ENCODE results near the gene KCNIP3.
A peak's percentile ranks its signal among the peaks of the same experiment; 100 is the strongest.

KCNIP3 gene

DNA sequence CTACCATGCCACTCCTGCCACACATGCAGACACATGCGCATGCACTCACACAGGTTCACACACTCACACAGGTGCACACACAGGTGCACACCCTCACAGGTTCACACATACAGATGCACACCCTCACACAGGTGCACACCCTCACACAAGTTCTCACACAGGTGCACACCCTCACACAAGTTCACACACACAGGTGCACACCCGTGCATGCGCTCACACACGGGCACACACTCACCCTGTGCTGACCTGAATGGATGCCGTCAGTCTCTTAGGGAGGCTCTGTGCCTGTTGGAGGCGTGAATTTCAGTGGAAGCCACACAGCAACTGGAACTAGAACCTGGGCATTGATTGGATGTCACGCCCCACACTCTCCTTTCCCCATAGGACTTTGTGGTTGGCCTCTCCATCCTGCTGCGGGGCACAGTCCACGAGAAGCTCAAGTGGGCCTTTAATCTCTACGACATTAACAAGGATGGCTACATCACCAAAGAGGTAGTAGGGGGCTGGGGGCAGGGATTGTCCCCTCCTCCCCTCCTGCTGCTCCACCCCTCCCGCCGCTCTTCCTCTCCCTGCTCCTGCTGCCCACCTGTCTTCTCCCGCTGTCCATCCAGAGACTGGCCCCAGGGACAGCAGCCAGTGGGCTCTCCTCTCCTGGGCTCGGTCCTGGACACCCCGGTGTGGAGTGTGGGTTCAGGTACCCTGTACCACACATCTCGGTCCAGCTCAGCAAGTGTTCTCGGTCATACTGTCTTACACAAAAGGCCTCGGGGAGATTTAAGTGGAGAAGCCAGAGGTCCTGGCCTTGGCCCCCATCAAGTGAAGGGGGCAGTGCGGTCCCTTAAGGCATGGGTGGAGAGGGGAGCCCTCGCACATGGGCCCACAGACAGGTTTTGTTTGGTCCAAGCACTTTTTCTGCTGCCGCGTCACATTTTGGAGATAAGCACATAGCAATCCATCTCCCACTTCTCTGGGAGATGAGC is 84.4 kb downstream of the KCNIP3 start:
- Histone ChIP-seq H2BK5ac (ENCODE audit: low read length) (no peak overlapping the region), H3K18ac (ENCODE audit: low read length) (no peak overlapping the region), H3K27ac (ENCODE audit: low read depth, low read length) (no peak overlapping the region), H3K4me1 (ENCODE audit: control insufficient read depth, low read depth, low read length) (no peaks in the 10 kb centered on the region), H3K27me3 (ENCODE audit: insufficient read depth, low read length, poor library complexity) (no peaks in the 10 kb centered on the region), H2BK15ac (replicated peaks; ENCODE audit: low read depth) (no peak overlapping the region), H3K56ac (ENCODE audit: low read length) (no peak overlapping the region), H3K4me2 (ENCODE audit: low read length) (no peak overlapping the region), H3K79me2 (ENCODE audit: control insufficient read depth, insufficient read depth, low read length) (no peaks in the 10 kb centered on the region), H2BK120ac (ENCODE audit: low read depth, low read length) (no peak overlapping the region), H3K79me1 (ENCODE audit: low read length) (no peaks in the 10 kb centered on the region), H3K9ac (ENCODE audit: low read length) (no peak overlapping the region), H3K36me3 (ENCODE audit: control insufficient read depth, insufficient read depth, low read length) (no peaks in the 10 kb centered on the region), H4K8ac (ENCODE audit: low read depth, low read length) (no peak overlapping the region), H3K4me3 (ENCODE audit: low read length) (no peak overlapping the region), H3K23ac (ENCODE audit: low read length) (no peak overlapping the region), H4K5ac (ENCODE audit: low read length) (no peak overlapping the region), H3K4ac (ENCODE audit: low read depth, low read length) (no peak overlapping the region), H2AK5ac (ENCODE audit: low read length) (no peak overlapping the region)
- no peak for DNase-seq
- WGBS (ENCODE audit: extremely low coverage, insufficient coverage, low lambda C conversion rate), result no CpG with 5 or more reads among the region's 22 CpGs

GRCh38 chr2:95382192-95382591 is 85.0 kb downstream of the KCNIP3 start:
- Histone ChIP-seq H3K9ac (ENCODE audit: low read length) (no peak overlapping the region), H2AK5ac (ENCODE audit: low read length) (no peak overlapping the region), H3K4me1 (ENCODE audit: control insufficient read depth, low read depth, low read length) (no peaks in the 10 kb centered on the region), H3K27me3 (ENCODE audit: insufficient read depth, low read length, poor library complexity) (no peaks in the 10 kb centered on the region), H3K23ac (ENCODE audit: low read length) (no peak overlapping the region), H3K18ac (ENCODE audit: low read length) (no peak overlapping the region), H3K4ac (ENCODE audit: low read depth, low read length) (no peak overlapping the region), H3K79me1 (ENCODE audit: low read length) (no peaks in the 10 kb centered on the region), H2BK5ac (ENCODE audit: low read length) (no peak overlapping the region), H3K56ac (ENCODE audit: low read length) (no peak overlapping the region), H2BK15ac (replicated peaks; ENCODE audit: low read depth) (no peak overlapping the region), H3K27ac (ENCODE audit: low read depth, low read length) (no peak overlapping the region), H3K4me2 (ENCODE audit: low read length) (no peak overlapping the region), H3K4me3 (ENCODE audit: low read length) (no peak overlapping the region), H4K8ac (ENCODE audit: low read depth, low read length) (no peak overlapping the region), H3K79me2 (ENCODE audit: control insufficient read depth, insufficient read depth, low read length) (no peaks in the 10 kb centered on the region), H3K36me3 (ENCODE audit: control insufficient read depth, insufficient read depth, low read length) (no peaks in the 10 kb centered on the region), H2BK120ac (ENCODE audit: low read depth, low read length) (no peak overlapping the region), H4K5ac (ENCODE audit: low read length) (no peak overlapping the region)
- no CpG with 5 or more reads among the region's 20 CpGs for WGBS (ENCODE audit: extremely low coverage, insufficient coverage, low lambda C conversion rate)
- DNase-seq, result no peak

GRCh38 chr2:95382686-95383634 is 85.8 kb downstream of the KCNIP3 start:
- Histone ChIP-seq H3K56ac (ENCODE audit: low read length) (no peak overlapping the region), H4K8ac (ENCODE audit: low read depth, low read length) (no peak overlapping the region), H3K4me3 (ENCODE audit: low read length) (no peak overlapping the region), H3K36me3 (ENCODE audit: control insufficient read depth, insufficient read depth, low read length) (no peaks in the 10 kb centered on the region), H3K4ac (ENCODE audit: low read depth, low read length) (no peak overlapping the region), H3K79me2 (ENCODE audit: control insufficient read depth, insufficient read depth, low read length) (no peaks in the 10 kb centered on the region), H2BK5ac (ENCODE audit: low read length) (no peak overlapping the region), H3K18ac (ENCODE audit: low read length) (no peak overlapping the region), H4K5ac (ENCODE audit: low read length) (no peak overlapping the region), H3K4me1 (ENCODE audit: control insufficient read depth, low read depth, low read length) (no peaks in the 10 kb centered on the region), H3K27me3 (ENCODE audit: insufficient read depth, low read length, poor library complexity) (no peaks in the 10 kb centered on the region), H3K27ac (ENCODE audit: low read depth, low read length) (no peak overlapping the region), H2BK120ac (ENCODE audit: low read depth, low read length) (no peak overlapping the region), H2AK5ac (ENCODE audit: low read length) (no peak overlapping the region), H3K79me1 (ENCODE audit: low read length) (no peaks in the 10 kb centered on the region), H3K4me2 (ENCODE audit: low read length) (no peak overlapping the region), H3K9ac (ENCODE audit: low read length) (no peak overlapping the region), H3K23ac (ENCODE audit: low read length) (no peak overlapping the region), H2BK15ac (replicated peaks; ENCODE audit: low read depth) (no peak overlapping the region)
- no CpG with 5 or more reads among the region's 14 CpGs for WGBS (ENCODE audit: extremely low coverage, insufficient coverage, low lambda C conversion rate)
- no peak for DNase-seq

DNA sequence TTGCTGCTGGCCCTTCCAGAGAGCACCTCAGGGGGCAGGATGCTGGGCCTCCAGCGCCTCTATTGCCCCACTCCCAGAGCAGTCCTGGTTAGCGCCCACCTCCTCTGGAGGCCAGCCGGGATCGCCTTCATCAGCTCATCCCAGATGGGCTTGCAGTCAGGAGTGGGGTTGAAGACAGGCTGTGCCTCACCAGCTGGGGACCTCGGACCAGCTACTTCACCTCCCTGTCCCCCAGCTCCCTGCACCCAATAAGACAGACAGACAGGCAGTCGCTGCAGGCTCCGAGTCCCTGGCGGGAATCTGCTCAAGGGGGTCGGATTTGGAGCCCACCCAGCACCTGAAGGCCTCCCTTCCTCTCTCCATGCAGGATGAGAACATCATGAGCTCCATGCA is 86.5 kb downstream of the KCNIP3 start:
- H3K27me3 ChIP-seq (ENCODE audit: insufficient read depth, low read length, poor library complexity), result no peaks in the 10 kb centered on the region
- H3K27ac ChIP-seq (ENCODE audit: low read depth, low read length), result no peak overlapping the region
- no peak overlapping the region for H3K4me2 ChIP-seq (ENCODE audit: low read length)
- no peaks in the 10 kb centered on the region for H3K4me1 ChIP-seq (ENCODE audit: control insufficient read depth, low read depth, low read length)
- H3K18ac ChIP-seq (ENCODE audit: low read length), result no peak overlapping the region
- H3K79me2 ChIP-seq (ENCODE audit: control insufficient read depth, insufficient read depth, low read length), result no peaks in the 10 kb centered on the region
- no peak overlapping the region for H3K9ac ChIP-seq (ENCODE audit: low read length)
- no CpG with 5 or more reads among the region's 9 CpGs for WGBS (ENCODE audit: extremely low coverage, insufficient coverage, low lambda C conversion rate)
- H3K4me3 ChIP-seq (ENCODE audit: low read length), result no peak overlapping the region
- no peak overlapping the region for H4K8ac ChIP-seq (ENCODE audit: low read depth, low read length)
- no peak overlapping the region for H2AK5ac ChIP-seq (ENCODE audit: low read length)
- H3K79me1 ChIP-seq (ENCODE audit: low read length), result no peaks in the 10 kb centered on the region
- no peak overlapping the region for H3K56ac ChIP-seq (ENCODE audit: low read length)
- H3K4ac ChIP-seq (ENCODE audit: low read depth, low read length), result no peak overlapping the region
- H3K23ac ChIP-seq (ENCODE audit: low read length), result no peak overlapping the region
- no peaks in the 10 kb centered on the region for H3K36me3 ChIP-seq (ENCODE audit: control insufficient read depth, insufficient read depth, low read length)
- H2BK120ac ChIP-seq (ENCODE audit: low read depth, low read length), result no peak overlapping the region
- H2BK15ac ChIP-seq (replicated peaks; ENCODE audit: low read depth), result no peak overlapping the region
- DNase-seq, result no peak
- H4K5ac ChIP-seq (ENCODE audit: low read length), result no peak overlapping the region
- no peak overlapping the region for H2BK5ac ChIP-seq (ENCODE audit: low read length)

DNA sequence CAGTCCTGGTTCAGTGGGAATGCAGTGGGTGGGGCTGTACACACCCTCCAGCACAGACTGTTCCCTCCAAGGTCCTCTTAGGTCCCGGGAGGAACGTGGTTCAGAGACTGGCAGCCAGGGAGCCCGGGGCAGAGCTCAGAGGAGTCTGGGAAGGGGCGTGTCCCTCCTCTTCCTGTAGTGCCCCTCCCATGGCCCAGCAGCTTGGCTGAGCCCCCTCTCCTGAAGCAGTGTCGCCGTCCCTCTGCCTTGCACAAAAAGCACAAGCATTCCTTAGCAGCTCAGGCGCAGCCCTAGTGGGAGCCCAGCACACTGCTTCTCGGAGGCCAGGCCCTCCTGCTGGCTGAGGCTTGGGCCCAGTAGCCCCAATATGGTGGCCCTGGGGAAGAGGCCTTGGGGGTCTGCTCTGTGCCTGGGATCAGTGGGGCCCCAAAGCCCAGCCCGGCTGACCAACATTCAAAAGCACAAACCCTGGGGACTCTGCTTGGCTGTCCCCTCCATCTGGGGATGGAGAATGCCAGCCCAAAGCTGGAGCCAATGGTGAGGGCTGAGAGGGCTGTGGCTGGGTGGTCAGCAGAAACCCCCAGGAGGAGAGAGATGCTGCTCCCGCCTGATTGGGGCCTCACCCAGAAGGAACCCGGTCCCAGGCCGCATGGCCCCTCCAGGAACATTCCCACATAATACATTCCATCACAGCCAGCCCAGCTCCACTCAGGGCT is 87.9 kb downstream of the KCNIP3 start:
- H3K79me1 ChIP-seq (ENCODE audit: low read length), result no peaks in the 10 kb centered on the region
- H3K23ac ChIP-seq (ENCODE audit: low read length), result no peak overlapping the region
- H4K8ac ChIP-seq (ENCODE audit: low read depth, low read length), result no peak overlapping the region
- H3K9ac ChIP-seq (ENCODE audit: low read length), result no peak overlapping the region
- no peak overlapping the region for H3K4ac ChIP-seq (ENCODE audit: low read depth, low read length)
- peak; percentile 57 for DNase-seq
- H2BK5ac ChIP-seq (ENCODE audit: low read length), result no peak overlapping the region
- no peak overlapping the region for H3K4me3 ChIP-seq (ENCODE audit: low read length)
- no peak overlapping the region for H3K4me2 ChIP-seq (ENCODE audit: low read length)
- no peaks in the 10 kb centered on the region for H3K79me2 ChIP-seq (ENCODE audit: control insufficient read depth, insufficient read depth, low read length)
- no peak overlapping the region for H2AK5ac ChIP-seq (ENCODE audit: low read length)
- no peaks in the 10 kb centered on the region for H3K27me3 ChIP-seq (ENCODE audit: insufficient read depth, low read length, poor library complexity)
- H3K18ac ChIP-seq (ENCODE audit: low read length), result no peak overlapping the region
- no CpG with 5 or more reads among the region's 12 CpGs for WGBS (ENCODE audit: extremely low coverage, insufficient coverage, low lambda C conversion rate)
- no peak overlapping the region for H3K56ac ChIP-seq (ENCODE audit: low read length)
- H3K4me1 ChIP-seq (ENCODE audit: control insufficient read depth, low read depth, low read length), result no peaks in the 10 kb centered on the region
- no peak overlapping the region for H2BK15ac ChIP-seq (replicated peaks; ENCODE audit: low read depth)
- H2BK120ac ChIP-seq (ENCODE audit: low read depth, low read length), result no peak overlapping the region
- no peaks in the 10 kb centered on the region for H3K36me3 ChIP-seq (ENCODE audit: control insufficient read depth, insufficient read depth, low read length)
- no peak overlapping the region for H4K5ac ChIP-seq (ENCODE audit: low read length)
- no peak overlapping the region for H3K27ac ChIP-seq (ENCODE audit: low read depth, low read length)
